HepG2 (cell line): ENCODE results near the gene NAT9. TPM values are rescaled to one million over a fixed set of nuclear protein-coding genes. Genes with fewer than 3 reads are reported as not detected.
A peak's percentile ranks its signal among the peaks of the same experiment; 100 is the strongest.

Experiments used
- ATF3 ChIP-seq: sonication (generic); formaldehyde crosslinking; IDR thresholded peaks from 2 replicates; pipeline ENCODE4 v1.4.0; 2020; ENCODE audit warnings: missing genetic modification reagents
- FOXA1 ChIP-seq, 2 experiments: fragments of 450-650 bp in 1 of 2; sonication (generic) in 1 of 2; formaldehyde crosslinking in 1 of 2; IDR thresholded peaks; 2 replicates each; pipeline versions ENCODE4 v1.4.0 to v1.6.1; 2016 to 2020; ENCODE audit warnings: missing genetic modification reagents in 1 of 2
- GFI1 ChIP-seq: sonication (generic); formaldehyde crosslinking; IDR thresholded peaks from 2 replicates; pipeline ENCODE4 v1.5.0; 2020; ENCODE audit warnings: missing genetic modification reagents, mild to moderate bottlenecking, borderline replicate concordance
- JUN ChIP-seq: sonication (generic); formaldehyde crosslinking; IDR thresholded peaks from 2 replicates; pipeline ENCODE4 v1.4.0; 2020; ENCODE audit warnings: mild to moderate bottlenecking, missing genetic modification reagents
- MAF1 ChIP-seq: sonication (generic); formaldehyde crosslinking; IDR thresholded peaks from 2 replicates; pipeline ENCODE4 v1.5.0; 2020; ENCODE audit warnings: missing genetic modification reagents, borderline replicate concordance
- MEIS2 ChIP-seq: sonication (generic); formaldehyde crosslinking; IDR thresholded peaks from 2 replicates; pipeline ENCODE4 v1.9.0; 2021; ENCODE audit warnings: mild to moderate bottlenecking, missing genetic modification reagents
- NKX3-1 ChIP-seq: sonication (generic); formaldehyde crosslinking; IDR thresholded peaks from 2 replicates; pipeline ENCODE4 v1.5.0; 2020; ENCODE audit warnings: missing genetic modification reagents
- PITX1 ChIP-seq: sonication (generic); formaldehyde crosslinking; IDR thresholded peaks from 2 replicates; pipeline ENCODE4 v1.5.1; 2020; ENCODE audit warnings: mild to moderate bottlenecking, missing genetic modification reagents
- SNAPC2 ChIP-seq: sonication (generic); formaldehyde crosslinking; IDR thresholded peaks from 2 replicates; pipeline ENCODE4 v1.8.1; 2022; ENCODE audit warnings: mild to moderate bottlenecking, missing genetic modification reagents
- TEAD3 ChIP-seq: optimal IDR thresholded peaks from 2 replicates; pipeline ENCODE3; 2016; ENCODE audit warnings: borderline replicate concordance
- TEF ChIP-seq: sonication (generic); formaldehyde crosslinking; IDR thresholded peaks from 2 replicates; pipeline ENCODE4 v1.5.0; 2020; ENCODE audit warnings: missing genetic modification reagents
- THRA ChIP-seq: sonication (generic); formaldehyde crosslinking; IDR thresholded peaks from 2 replicates; pipeline ENCODE4 v1.4.0; 2020; ENCODE audit warnings: missing genetic modification reagents, borderline replicate concordance
- ZBTB26 ChIP-seq: IDR thresholded peaks from 2 replicates; pipeline ENCODE4 v1.6.1; 2016; ENCODE audit warnings: missing compliant biosample characterization, missing genetic modification reagents, borderline replicate concordance
- ZNF205 ChIP-seq: IDR thresholded peaks from 2 replicates; pipeline ENCODE4 v1.6.1; 2018; ENCODE audit warnings: missing biosample characterization, missing genetic modification reagents
- ZNF512B ChIP-seq: sonication (generic); formaldehyde crosslinking; IDR thresholded peaks from 2 replicates; pipeline ENCODE4 v1.5.1; 2020; ENCODE audit warnings: missing genetic modification reagents, mild to moderate bottlenecking, borderline replicate concordance
- ZNF607 ChIP-seq: sonication (generic); formaldehyde crosslinking; IDR thresholded peaks from 2 replicates; pipeline ENCODE4 v1.5.1; 2020; ENCODE audit warnings: missing genetic modification reagents, mild to moderate bottlenecking, borderline replicate concordance
- ZNF672 ChIP-seq: sonication (generic); formaldehyde crosslinking; IDR thresholded peaks from 2 replicates; pipeline ENCODE4 v1.8.1; 2022; ENCODE audit warnings: missing genetic modification reagents
- ZNF737 ChIP-seq: sonication (generic); formaldehyde crosslinking; IDR thresholded peaks from 2 replicates; pipeline ENCODE4 v1.5.0; 2020; ENCODE audit warnings: missing genetic modification reagents, mild to moderate bottlenecking, borderline replicate concordance
- ZNF777 ChIP-seq: sonication (generic); formaldehyde crosslinking; IDR thresholded peaks from 2 replicates; pipeline ENCODE4 v1.4.0; 2020; ENCODE audit warnings: missing genetic modification reagents
- ZNF781 ChIP-seq: sonication (generic); formaldehyde crosslinking; IDR thresholded peaks from 2 replicates; pipeline ENCODE4 v1.5.1; 2020; ENCODE audit warnings: borderline replicate concordance, mild to moderate bottlenecking, missing genetic modification reagents; ENCODE audit errors: not compliant biosample characterization
- ZNF839 ChIP-seq: sonication (generic); formaldehyde crosslinking; IDR thresholded peaks from 2 replicates; pipeline ENCODE4 v1.4.0; 2020; ENCODE audit warnings: missing genetic modification reagents, mild to moderate bottlenecking, borderline replicate concordance
- ZNF850 ChIP-seq: sonication (generic); formaldehyde crosslinking; conservative IDR thresholded peaks from 2 replicates; pipeline ENCODE4 v1.9.0; 2021; ENCODE audit warnings: mild to moderate bottlenecking, missing genetic modification reagents
- polyA plus RNA-seq, 8 experiments: library from polyadenylated mRNA; depleted of rRNA in 3 of 8; stranded (reverse) in 7 of 8; unstranded in 1 of 8; fragments of >200 nt; fragmentation: Illumina TruSeq in 4 of 8; extraction: Trizol in 4 of 8; gene quantifications; 2 replicates each; pipeline versions ENCODE4 v1.2.1 to v1.2.3, GENCODE V29; 2011 to 2016; ENCODE audit warnings: low read depth in 4 of 8, missing spikeins in 1 of 8, mixed read lengths in 1 of 8; ENCODE audit not compliant: insufficient read depth in 1 of 8
- total RNA-seq, 5 experiments: library from RNA; depleted of rRNA; stranded (reverse); fragments of >200 nt; fragmentation: Illumina TruSeq; extraction: Trizol; gene quantifications; 2 replicates each; pipeline ENCODE4 v1.2.3, GENCODE V29; 2016; ENCODE audit warnings: low read depth in 1 of 5

NAT9 gene
- total and polyA plus RNA-seq, 2 of the 13 experiments (the other 11 are each of a cell fraction or from before 2014, with no cell fraction given) = 39.7 to 44.2 TPM

- TF ChIP-seq ATF3 (0 out of 2 replicates have a peak, but pooled peaks have one; percentile 13), ZNF672 (no peak), SNAPC2 (0 out of 2 replicates have a peak, but pooled peaks have one; percentile 59), ZNF839 (CRISPR knock-in tag) (peak; percentile 80; the same call in 1 of the 2 replicates), GFI1 (CRISPR knock-in tag) (0 out of 2 replicates have a peak, but pooled peaks have one; percentile 12), ZNF607 (CRISPR knock-in tag) (0 out of 2 replicates have a peak, but pooled peaks have one; percentile 60), MAF1 (no peak), THRA (CRISPR knock-in tag) (peak; percentile 52; the same call in 1 of the 2 replicates), MEIS2 (CRISPR knock-in tag) (peak; percentile 59; the same call in 1 of the 2 replicates), NKX3-1 (CRISPR knock-in tag) (peak; percentile 10; the same call in 1 of the 2 replicates), JUN (CRISPR knock-in tag) (0 out of 2 replicates have a peak, but pooled peaks have one; percentile 9), ZNF781 (CRISPR knock-in tag) (no peak), ZNF205 (CRISPR knock-in tag) (peak; percentile 55; the same call in 1 of the 2 replicates), ZNF512B (CRISPR knock-in tag) (0 out of 2 replicates have a peak, but pooled peaks have one; percentile 55), ZNF737 (CRISPR knock-in tag) (no peak), ZNF777 (CRISPR knock-in tag) (peak; percentile 23; the same call in 1 of the 2 replicates), TEAD3 (CRISPR knock-in tag) (peak; percentile 71), ZNF850 (CRISPR knock-in tag) (no peak), PITX1 (peak; percentile 34; the same call in 1 of the 2 replicates), TEF (no peak), FOXA1 (IDR thresholded peaks at IDR 0.05) (no peak), FOXA1 (CRISPR knock-in tag; IDR thresholded peaks at IDR 0.05) (no peak), ZBTB26 (CRISPR knock-in tag) (peak; percentile 57; the same call in 1 of the 2 replicates)
Measured at GRCh38 chr17:74744714-74745547, 31.2 kb downstream of the NAT9 start (continued).
